ENCODE data around the gene RBM48.
"Not testable (repeated sequence)": the region's sequence is repeated elsewhere in the genome, so short reads cannot be mapped to it uniquely, and the experiment has no call there.

GRCh38 chr7:92543542-92543941, 14.9 kb downstream of the RBM48 start:
- not testable (repeated sequence) for TF ChIP-seq CTCF (IDR thresholded peaks at IDR 0.05; ENCODE audit: control extremely low read depth in 1 of 3, insufficient read depth in 1 of 3, low read depth in 1 of 3, low read length in 3 of 3); SP2 (IDR thresholded peaks at IDR 0.05; ENCODE audit: low read length); E2F6 (IDR thresholded peaks at IDR 0.05); BRCA1 (IDR thresholded peaks at IDR 0.05; ENCODE audit: low read depth, low read length); POLR2A (IDR thresholded peaks at IDR 0.05; ENCODE audit: control extremely low read depth in 1 of 2, low read depth in 2 of 2, low read length in 2 of 2); GABPA (IDR thresholded peaks at IDR 0.05; ENCODE audit: borderline replicate concordance, insufficient read depth, low read length); CHD1 (IDR thresholded peaks at IDR 0.05; ENCODE audit: low read depth, low read length); SP4 (IDR thresholded peaks at IDR 0.05; ENCODE audit: low read length); EP300 (IDR thresholded peaks at IDR 0.05; ENCODE audit: borderline replicate concordance in 1 of 2, low read depth in 2 of 2, low read length in 2 of 2); EZH2 (IDR thresholded peaks at IDR 0.05; ENCODE audit: low read depth, low read length, severe bottlenecking); MAX (IDR thresholded peaks at IDR 0.05); SUZ12 (IDR thresholded peaks at IDR 0.05; ENCODE audit: low read length)

Measured in H1 (cell line).